HepG2 (cell line): ENCODE measurements around the gene ZNF121. TPM values are rescaled to one million over a fixed set of nuclear protein-coding genes. Genes with fewer than 3 reads are reported as not detected.

Experiments
- EEA1 ChIP-seq: sonication (generic); formaldehyde crosslinking; IDR thresholded peaks from 2 replicates; pipeline ENCODE4 v1.5.1; 2020; ENCODE audit warnings: mild to moderate bottlenecking, missing genetic modification reagents, borderline replicate concordance
- ERF ChIP-seq: IDR thresholded peaks from 2 replicates; pipeline ENCODE4 v1.6.1; 2018; ENCODE audit warnings: missing biosample characterization, missing genetic modification reagents
- HDAC1 ChIP-seq: sonication (generic); formaldehyde crosslinking; IDR thresholded peaks from 2 replicates; pipeline ENCODE4 v1.5.1; 2020; ENCODE audit warnings: mild to moderate bottlenecking, missing genetic modification reagents
- HNF4A ChIP-seq: sonication (generic); formaldehyde crosslinking; IDR thresholded peaks from 2 replicates; pipeline ENCODE4 v1.4.0; 2020; ENCODE audit warnings: missing genetic modification reagents
- SMC3 ChIP-seq: IDR thresholded peaks from 2 replicates; pipeline ENCODE4 v1.6.1; 2011; ENCODE audit warnings: low read length, improper control_type of control experiment
- SOX13 ChIP-seq, 3 experiments: fragments of 450-650 bp in 1 of 3; sonication (generic) in 1 of 3; formaldehyde crosslinking in 1 of 3; IDR thresholded peaks in 2 of 3; conservative IDR thresholded peaks in 1 of 3; 2 replicates each; pipeline versions ENCODE4 v1.5.0 to v1.6.1; 2016 to 2020; ENCODE audit warnings: antibody characterized with exemption in 1 of 3, mild to moderate bottlenecking in 1 of 3, missing compliant biosample characterization in 1 of 3, missing genetic modification reagents in 1 of 3, moderate library complexity in 1 of 3
- SUZ12 ChIP-seq: fragments of 150-350 bp; IDR thresholded peaks from 2 replicates; pipeline ENCODE4 v1.6.1; 2014; ENCODE audit warnings: low read depth, low read length
- TGIF2 ChIP-seq: IDR thresholded peaks from 2 replicates; pipeline ENCODE4 v1.6.1; 2016; ENCODE audit warnings: control low read depth, missing compliant biosample characterization
- XRCC5 ChIP-seq: fragments of 200-400 bp; formaldehyde crosslinking; optimal IDR thresholded peaks from 2 replicates; pipeline ENCODE3; 2017; ENCODE audit warnings: mild to moderate bottlenecking, low read length
- ZFP82 ChIP-seq: sonication (generic); formaldehyde crosslinking; IDR thresholded peaks from 2 replicates; pipeline ENCODE4 v1.5.1; 2020; ENCODE audit warnings: mild to moderate bottlenecking, missing genetic modification reagents, borderline replicate concordance
- ZNF33B ChIP-seq: sonication (generic); formaldehyde crosslinking; IDR thresholded peaks from 2 replicates; pipeline ENCODE4 v1.5.1; 2020; ENCODE audit warnings: mild to moderate bottlenecking, missing genetic modification reagents
- ZNF619 ChIP-seq: sonication (generic); formaldehyde crosslinking; IDR thresholded peaks from 2 replicates; pipeline ENCODE4 v1.4.0; 2020; ENCODE audit warnings: mild to moderate bottlenecking, missing genetic modification reagents
- ZNF7 ChIP-seq: IDR thresholded peaks from 2 replicates; pipeline ENCODE4 v1.6.1; 2016; ENCODE audit warnings: missing biosample characterization, missing genetic modification reagents
- ZNF713 ChIP-seq: sonication (generic); formaldehyde crosslinking; IDR thresholded peaks from 2 replicates; pipeline ENCODE4 v1.4.0; 2020; ENCODE audit warnings: mild to moderate bottlenecking, missing genetic modification reagents
- ZNF790 ChIP-seq: sonication (generic); formaldehyde crosslinking; IDR thresholded peaks from 2 replicates; pipeline ENCODE4 v1.8.0; 2022; ENCODE audit warnings: missing genetic modification reagents, mild to moderate bottlenecking, borderline replicate concordance
- polyA plus RNA-seq, 8 experiments: library from polyadenylated mRNA; depleted of rRNA in 3 of 8; stranded (reverse) in 7 of 8; unstranded in 1 of 8; fragments of >200 nt; fragmentation: Illumina TruSeq in 4 of 8; extraction: Trizol in 4 of 8; gene quantifications; 2 replicates each; pipeline versions ENCODE4 v1.2.1 to v1.2.3, GENCODE V29; 2011 to 2016; ENCODE audit warnings: low read depth in 4 of 8, missing spikeins in 1 of 8, mixed read lengths in 1 of 8; ENCODE audit not compliant: insufficient read depth in 1 of 8
- total RNA-seq, 5 experiments: library from RNA; depleted of rRNA; stranded (reverse); fragments of >200 nt; fragmentation: Illumina TruSeq; extraction: Trizol; gene quantifications; 2 replicates each; pipeline ENCODE4 v1.2.3, GENCODE V29; 2016; ENCODE audit warnings: low read depth in 1 of 5
- TF ChIP-seq, protein P1 (sequence below): sonication (generic); formaldehyde crosslinking; IDR thresholded peaks from 2 replicates; pipeline ENCODE4 v1.4.0; 2020; ENCODE audit warnings: missing genetic modification reagents, borderline replicate concordance
- TF ChIP-seq, protein P2 (sequence below): sonication (generic); formaldehyde crosslinking; IDR thresholded peaks from 2 replicates; pipeline ENCODE4 v1.8.1; 2022; ENCODE audit warnings: mild to moderate bottlenecking, missing genetic modification reagents
- TF ChIP-seq, protein P3 (sequence below): IDR thresholded peaks from 2 replicates; pipeline ENCODE4 v1.6.1; 2016; ENCODE audit warnings: mild to moderate bottlenecking
- TF ChIP-seq, protein P4 (sequence below): sonication (generic); formaldehyde crosslinking; IDR thresholded peaks from 2 replicates; pipeline ENCODE4 v1.4.0; 2020; ENCODE audit warnings: missing genetic modification reagents, borderline replicate concordance

Gene ZNF121
- total and polyA plus RNA-seq, 2 of the 13 experiments (the other 11 are each of a cell fraction or from before 2014, with no cell fraction given), result 7.8 to 56.3 TPM

DNA sequence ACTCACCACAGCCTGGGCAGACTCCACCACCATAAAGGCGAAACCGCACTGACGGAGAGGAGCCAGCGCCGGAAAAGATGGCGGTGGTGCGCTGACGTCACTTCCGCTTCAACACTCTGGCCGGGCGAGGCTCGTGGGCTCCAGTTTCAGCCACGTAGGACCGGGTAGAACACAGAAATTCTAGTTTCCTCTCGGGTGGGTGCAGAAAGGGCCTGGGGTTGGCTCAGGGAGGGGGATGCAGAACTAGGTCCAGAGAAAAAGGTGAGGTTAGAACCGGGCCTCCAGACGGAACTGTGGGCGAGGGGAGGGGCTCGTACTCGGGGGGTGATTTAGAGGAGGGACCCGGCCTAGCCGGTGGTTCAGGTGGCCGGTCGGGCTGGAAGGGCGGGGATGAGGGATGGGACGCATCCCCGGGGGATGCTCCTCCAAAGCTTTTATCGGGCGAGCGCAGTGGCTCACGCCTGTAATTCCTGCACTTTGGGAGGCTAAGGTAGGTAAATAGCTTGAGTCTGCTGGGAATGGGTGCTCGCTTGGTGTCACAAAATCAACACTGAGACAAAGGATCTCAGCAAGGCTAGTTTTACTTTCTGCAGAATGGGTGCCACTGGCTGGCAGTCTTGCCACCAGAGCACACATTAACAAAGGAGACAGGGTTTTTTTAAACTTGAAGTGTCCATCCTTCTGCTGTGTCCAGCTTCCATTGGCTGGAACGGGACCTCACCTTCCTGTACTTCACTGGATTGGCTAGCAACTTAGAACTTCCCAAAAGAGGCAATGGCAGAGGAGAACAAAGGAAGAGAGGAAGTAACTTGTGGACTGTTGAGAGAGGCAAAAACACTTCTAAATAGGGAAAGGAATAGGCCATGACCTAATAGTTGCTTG is 37.1 kb upstream of the ZNF121 start, which contains the start of gene ZNF561 (continued):
- TF ChIP-seq, protein P1, sequence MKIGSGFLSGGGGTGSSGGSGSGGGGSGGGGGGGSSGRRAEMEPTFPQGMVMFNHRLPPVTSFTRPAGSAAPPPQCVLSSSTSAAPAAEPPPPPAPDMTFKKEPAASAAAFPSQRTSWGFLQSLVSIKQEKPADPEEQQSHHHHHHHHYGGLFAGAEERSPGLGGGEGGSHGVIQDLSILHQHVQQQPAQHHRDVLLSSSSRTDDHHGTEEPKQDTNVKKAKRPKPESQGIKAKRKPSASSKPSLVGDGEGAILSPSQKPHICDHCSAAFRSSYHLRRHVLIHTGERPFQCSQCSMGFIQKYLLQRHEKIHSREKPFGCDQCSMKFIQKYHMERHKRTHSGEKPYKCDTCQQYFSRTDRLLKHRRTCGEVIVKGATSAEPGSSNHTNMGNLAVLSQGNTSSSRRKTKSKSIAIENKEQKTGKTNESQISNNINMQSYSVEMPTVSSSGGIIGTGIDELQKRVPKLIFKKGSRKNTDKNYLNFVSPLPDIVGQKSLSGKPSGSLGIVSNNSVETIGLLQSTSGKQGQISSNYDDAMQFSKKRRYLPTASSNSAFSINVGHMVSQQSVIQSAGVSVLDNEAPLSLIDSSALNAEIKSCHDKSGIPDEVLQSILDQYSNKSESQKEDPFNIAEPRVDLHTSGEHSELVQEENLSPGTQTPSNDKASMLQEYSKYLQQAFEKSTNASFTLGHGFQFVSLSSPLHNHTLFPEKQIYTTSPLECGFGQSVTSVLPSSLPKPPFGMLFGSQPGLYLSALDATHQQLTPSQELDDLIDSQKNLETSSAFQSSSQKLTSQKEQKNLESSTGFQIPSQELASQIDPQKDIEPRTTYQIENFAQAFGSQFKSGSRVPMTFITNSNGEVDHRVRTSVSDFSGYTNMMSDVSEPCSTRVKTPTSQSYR (CRISPR knock-in tag), result no peak; the same call in 1 of the 2 replicates
- TF ChIP-seq ZFP82 (CRISPR knock-in tag), result peak; percentile 87; the same call in 1 of the 2 replicates
- no peak for TF ChIP-seq ERF (CRISPR knock-in tag)
- peak; percentile 71 for TF ChIP-seq XRCC5
- no peak for TF ChIP-seq SUZ12
- TF ChIP-seq TGIF2 (CRISPR knock-in tag), result no peak
- no peak for TF ChIP-seq HNF4A (CRISPR knock-in tag)
- no peak for TF ChIP-seq ZNF790 (CRISPR knock-in tag)
- no peak for TF ChIP-seq ZNF33B
- peak; percentile 12; the same call in 1 of the 2 replicates for TF ChIP-seq SMC3
- TF ChIP-seq EEA1 (CRISPR knock-in tag), result no peak
- TF ChIP-seq ZNF619, result peak; percentile 6
- no peak for TF ChIP-seq ZNF7
- TF ChIP-seq, protein P2, sequence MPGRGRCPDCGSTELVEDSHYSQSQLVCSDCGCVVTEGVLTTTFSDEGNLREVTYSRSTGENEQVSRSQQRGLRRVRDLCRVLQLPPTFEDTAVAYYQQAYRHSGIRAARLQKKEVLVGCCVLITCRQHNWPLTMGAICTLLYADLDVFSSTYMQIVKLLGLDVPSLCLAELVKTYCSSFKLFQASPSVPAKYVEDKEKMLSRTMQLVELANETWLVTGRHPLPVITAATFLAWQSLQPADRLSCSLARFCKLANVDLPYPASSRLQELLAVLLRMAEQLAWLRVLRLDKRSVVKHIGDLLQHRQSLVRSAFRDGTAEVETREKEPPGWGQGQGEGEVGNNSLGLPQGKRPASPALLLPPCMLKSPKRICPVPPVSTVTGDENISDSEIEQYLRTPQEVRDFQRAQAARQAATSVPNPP (CRISPR knock-in tag), result no peak
- TF ChIP-seq, protein P3, sequence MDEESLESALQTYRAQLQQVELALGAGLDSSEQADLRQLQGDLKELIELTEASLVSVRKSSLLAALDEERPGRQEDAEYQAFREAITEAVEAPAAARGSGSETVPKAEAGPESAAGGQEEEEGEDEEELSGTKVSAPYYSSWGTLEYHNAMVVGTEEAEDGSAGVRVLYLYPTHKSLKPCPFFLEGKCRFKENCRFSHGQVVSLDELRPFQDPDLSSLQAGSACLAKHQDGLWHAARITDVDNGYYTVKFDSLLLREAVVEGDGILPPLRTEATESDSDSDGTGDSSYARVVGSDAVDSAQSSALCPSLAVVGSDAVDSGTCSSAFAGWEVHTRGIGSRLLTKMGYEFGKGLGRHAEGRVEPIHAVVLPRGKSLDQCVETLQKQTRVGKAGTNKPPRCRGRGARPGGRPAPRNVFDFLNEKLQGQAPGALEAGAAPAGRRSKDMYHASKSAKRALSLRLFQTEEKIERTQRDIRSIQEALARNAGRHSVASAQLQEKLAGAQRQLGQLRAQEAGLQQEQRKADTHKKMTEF (CRISPR knock-in tag), result peak; percentile 63; the same call in 1 of the 2 replicates
- no peak for TF ChIP-seq SOX13 (IDR thresholded peaks at IDR 0.05)
- peak in 1 of 2 experiments; percentile 4; a peak in 1 of 4 replicates for TF ChIP-seq SOX13 (CRISPR knock-in tag; conservative IDR thresholded peaks at IDR 0.05 in 1 of 2, IDR thresholded peaks at IDR 0.05 in 1 of 2)
- TF ChIP-seq, protein P4, sequence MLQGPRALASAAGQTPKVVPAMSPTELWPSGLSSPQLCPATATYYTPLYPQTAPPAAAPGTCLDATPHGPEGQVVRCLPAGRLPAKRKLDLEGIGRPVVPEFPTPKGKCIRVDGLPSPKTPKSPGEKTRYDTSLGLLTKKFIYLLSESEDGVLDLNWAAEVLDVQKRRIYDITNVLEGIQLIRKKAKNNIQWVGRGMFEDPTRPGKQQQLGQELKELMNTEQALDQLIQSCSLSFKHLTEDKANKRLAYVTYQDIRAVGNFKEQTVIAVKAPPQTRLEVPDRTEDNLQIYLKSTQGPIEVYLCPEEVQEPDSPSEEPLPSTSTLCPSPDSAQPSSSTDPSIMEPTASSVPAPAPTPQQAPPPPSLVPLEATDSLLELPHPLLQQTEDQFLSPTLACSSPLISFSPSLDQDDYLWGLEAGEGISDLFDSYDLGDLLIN, result 0 out of 2 replicates have a peak, but pooled peaks have one; percentile 80
- peak; percentile 87 for TF ChIP-seq HDAC1 (CRISPR knock-in tag)
- 0 out of 2 replicates have a peak, but pooled peaks have one; percentile 14 for TF ChIP-seq ZNF713
